Activated CD4-positive, CD25-positive, alpha-beta regulatory T cell treated with anti-CD3 and anti-CD28 coated beads, Interleukin-2, amount 50 U/mL, for 24 hours (primary cell): ENCODE results near the gene TMEM245.

Source experiments
- ATAC-seq, 2 donors: fragments of 150-1000 bp; cut with Tn5 transposase; one replicate each; pipeline ENCODE4 v1.10.0; 2021; ENCODE audit warnings: mild to moderate bottlenecking in 1 of 2, moderate library complexity in 1 of 2

Gene TMEM245

GRCh38 chr9:109020581-109021511 lies 98.9 kb downstream of the TMEM245 start:
- no peak for ATAC-seq

DNA sequence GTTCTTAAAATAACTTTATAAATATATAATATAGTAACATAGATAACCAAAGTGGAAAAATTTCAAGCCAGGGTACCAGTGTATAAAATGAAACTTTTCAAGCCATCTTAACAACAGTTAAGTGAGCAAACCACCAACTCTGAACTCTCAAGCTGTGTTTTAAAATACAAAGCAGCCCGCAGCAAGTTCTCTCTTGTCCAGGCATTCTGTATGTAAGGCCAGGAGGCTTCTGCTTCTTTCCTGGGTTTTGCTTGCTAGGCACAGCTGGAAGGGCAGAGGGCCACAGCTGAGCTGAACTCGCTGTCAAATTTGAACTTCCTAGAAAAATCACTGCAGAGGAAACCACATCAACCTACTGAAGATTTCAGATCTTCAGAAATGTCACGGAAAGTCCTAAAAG lies 99.6 kb downstream of the TMEM245 start:
- ATAC-seq: no peak

DNA sequence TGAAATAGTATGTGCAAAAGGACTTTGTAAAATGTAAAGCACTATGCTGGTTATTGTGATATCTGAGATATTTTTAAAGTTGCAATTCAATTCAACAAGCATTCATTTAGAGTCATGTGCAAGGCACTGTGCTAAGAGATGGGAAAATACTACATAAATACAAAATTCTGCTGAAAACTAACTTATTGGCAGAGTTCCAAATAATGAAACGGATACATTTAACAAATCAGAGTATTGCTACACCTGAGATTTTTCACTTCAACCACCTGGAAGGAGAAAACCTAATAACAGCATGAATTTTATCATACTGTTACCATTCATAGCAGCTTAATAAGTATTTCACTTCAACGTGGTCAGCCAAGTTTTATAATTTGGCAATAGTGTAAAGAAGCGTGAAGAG lies 100.3 kb downstream of the TMEM245 start:
- no peak for ATAC-seq

DNA sequence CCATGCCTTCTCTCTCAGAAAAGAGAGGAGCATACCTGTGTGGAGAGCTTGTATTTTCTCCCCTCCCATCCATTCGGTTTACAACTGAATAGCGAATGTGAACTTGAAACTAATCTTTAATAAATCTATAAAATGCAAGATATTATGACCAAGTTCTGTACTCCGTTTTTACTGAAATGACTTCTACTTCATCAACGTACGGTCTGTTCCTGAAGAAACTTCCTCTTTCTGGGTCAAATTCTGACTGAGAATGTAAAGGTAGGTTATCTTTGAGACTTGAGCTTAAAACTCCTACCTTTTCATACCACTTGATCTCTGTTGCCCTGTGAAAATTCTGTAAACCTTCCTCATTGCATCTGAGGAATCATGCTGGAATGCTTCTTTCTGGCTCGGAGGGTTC lies 102.3 kb downstream of the TMEM245 start:
- ATAC-seq: no peak

DNA sequence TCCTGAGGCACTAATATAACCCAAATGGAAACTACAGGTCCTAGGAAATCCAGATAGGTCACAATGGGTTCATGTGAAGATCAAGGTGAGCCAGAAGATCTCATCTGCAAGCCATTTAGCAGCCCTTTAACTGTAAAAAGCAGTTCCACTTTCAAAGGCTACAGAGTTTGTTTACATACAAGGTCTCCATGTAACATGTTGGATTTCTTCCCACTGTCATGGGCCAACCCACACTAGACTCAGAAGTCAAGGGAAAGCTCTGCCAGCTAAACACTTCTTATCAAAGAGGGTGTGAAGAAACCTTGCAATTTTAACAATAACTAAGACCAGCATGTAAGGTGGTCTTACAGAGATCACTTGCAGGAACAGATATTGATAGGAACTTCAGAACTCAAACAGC lies 102.7 kb downstream of the TMEM245 start:
- ATAC-seq: no peak

DNA sequence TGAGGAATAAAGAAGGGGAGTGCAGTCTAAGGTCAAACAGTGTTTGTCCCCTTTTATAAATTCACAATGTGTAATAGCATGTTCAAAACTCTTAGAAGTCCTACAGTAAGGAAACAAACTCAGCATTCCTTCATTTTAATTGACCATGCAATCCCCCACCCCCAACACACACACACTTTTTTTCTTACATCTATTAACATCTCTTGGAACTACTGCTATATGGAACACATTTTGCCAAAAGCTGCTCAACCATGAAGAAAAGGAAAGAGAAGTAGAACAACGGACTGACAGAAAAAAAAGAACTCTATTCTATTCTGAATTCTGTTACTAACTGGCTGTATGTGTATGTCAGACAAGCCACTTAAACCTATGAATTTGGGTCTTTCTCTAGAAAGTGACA lies 103.6 kb downstream of the TMEM245 start:
- no peak for ATAC-seq

DNA sequence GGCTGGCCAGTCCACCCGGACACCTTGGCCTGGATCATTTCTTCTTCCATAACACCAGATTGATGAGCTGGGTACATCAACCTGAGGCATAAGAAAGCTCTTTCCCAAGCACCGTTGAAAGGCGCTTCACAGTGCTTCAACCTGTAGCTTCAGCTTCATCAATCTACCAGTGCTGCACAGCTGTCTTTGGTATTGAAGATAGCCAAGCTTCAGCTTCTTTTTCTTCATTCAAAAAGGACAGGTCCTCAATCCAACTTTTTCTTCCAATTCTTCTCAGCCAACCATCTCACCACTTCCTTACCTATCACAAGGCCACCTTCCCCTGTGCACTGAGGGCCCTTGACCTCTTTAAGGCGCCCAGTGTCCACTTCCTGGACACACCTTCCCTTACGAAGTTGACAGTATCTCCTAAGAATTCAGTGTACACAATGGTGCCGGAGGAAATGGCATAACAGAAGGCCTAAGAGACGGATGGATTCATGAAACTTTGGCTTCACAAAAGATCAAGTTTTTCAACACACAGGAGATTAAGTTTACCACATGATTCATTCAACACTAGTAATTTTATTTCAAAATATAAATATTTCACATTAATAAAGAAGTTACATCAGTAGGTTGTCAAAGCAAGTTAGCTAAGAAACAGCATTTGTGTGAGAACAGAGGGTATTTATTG lies 105.0 kb downstream of the TMEM245 start:
- no peak for ATAC-seq

DNA sequence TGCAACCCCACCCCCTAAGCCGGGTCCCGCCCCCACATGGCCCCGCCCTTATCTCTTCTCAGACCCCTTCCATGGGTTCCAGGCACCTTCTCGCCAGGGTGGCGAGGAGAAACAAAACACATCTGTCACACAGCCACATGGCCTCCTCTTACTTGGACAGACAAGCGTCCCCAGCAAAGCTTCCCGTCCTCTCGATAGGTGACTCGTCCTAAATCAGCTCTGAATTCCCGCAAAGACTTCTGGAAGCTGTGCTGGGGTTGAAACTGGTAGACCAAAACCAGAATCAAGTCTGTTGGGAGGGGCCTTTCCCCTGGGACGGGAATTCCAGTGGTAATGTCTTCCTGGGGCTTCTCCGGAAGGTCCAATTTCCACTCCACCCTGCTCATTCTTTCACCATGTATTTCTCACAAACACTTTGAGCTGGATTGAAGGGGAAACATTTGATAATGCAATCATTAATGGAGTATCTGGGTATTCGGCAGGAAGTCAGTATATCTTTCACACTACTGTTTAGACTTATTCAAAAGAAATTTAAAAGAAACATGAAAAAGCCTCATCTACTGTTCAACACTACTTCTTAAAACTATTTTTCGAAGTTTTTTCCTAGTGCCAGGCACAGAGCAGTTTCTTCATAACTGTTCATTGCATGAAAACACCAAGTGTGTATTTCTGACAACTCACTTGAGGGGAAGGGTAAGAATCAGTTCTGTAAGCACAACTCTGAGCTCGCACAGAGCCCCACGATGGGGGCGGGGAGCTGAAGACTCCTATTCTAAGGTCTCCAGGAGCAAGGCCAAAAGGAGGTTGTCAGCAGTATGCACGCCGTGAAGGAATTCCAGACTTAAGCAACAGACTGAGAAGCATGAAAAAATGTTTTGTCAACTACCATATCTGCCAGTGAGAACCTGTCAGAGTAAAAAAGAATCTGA lies 105.8 kb downstream of the TMEM245 start:
- ATAC-seq: no peak

GRCh38 chr9:109012876-109013678 lies 106.7 kb downstream of the TMEM245 start, which contains the start of gene CTNNAL1:
Gene CTNNAL1 (minus strand): TSS chr9:109013499. CDS start chr9:109013442, 57 bp downstream.
- peak; percentile 72 to 79 for ATAC-seq

- ATAC-seq: peak; percentile 43 to 54
Observed at GRCh38 chr9:109012009-109012875, 107.5 kb downstream of the TMEM245 start.

GRCh38 chr9:109011231-109011671 lies 108.5 kb downstream of the TMEM245 start:
- ATAC-seq: no peak

DNA sequence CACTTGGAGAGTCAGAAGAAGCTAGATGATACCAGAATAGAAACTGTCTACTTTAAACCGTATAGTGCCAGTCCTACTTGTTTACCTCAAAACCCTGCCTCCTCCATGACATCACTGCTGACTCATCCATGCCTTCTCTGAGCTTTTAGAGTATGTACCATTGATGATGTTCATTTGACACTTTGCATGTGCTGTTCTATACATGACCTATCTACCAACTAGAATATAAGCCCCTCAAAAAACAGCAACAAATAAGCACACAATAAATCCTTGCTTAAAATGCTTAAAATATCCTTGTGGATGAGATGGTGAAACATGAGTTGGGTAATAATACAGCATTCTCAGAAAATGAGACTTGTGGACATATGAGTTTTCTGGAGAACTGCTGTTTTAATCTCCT lies 109.0 kb downstream of the TMEM245 start:
- ATAC-seq: peak; percentile 53 to 66

GRCh38 chr9:109005678-109006077 lies 114.1 kb downstream of the TMEM245 start:
- ATAC-seq: no peak

DNA sequence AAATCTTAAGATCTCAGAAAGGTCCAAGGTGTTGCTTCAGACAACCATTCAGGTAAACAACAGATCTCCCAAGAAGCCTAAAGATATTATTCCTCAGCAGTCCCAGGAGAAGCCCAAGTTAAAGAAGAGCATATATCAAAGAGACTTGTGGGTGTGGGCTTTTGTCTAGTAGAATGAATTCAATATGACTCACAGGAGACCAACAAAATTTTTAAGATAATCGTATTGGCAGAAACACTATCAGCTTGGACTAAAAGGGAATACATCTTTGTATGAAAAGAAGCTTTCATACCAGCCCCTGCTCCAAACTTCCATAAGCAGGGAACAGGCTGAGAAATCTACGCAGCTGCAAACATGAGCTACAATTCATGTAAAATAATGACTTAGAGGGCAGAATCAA lies 116.6 kb downstream of the TMEM245 start:
- ATAC-seq: no peak

DNA sequence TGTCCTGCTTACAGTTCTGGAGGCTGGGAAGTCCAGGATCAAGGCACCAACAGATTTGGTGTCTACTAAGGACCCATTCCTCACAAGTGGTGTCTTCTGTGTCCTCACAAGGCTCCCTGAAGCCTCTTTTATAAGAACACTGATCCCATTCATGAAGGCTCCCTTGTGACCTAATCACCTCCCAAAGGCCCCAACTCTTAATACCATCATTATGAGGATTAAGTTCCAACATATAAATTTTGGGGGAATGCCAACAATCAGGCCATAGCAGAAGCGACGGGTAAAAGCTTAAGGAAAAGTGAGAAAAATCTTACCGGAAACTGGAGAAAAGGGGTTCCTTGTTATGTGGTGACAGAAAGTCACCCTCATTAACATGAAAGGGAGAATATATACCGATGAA lies 117.6 kb downstream of the TMEM245 start:
- no peak for ATAC-seq

GRCh38 chr9:109001275-109001676 lies 118.5 kb downstream of the TMEM245 start:
- peak; percentile 28 to 51 for ATAC-seq

GRCh38 chr9:108997112-108997511 lies 122.6 kb downstream of the TMEM245 start:
- no peak for ATAC-seq

- ATAC-seq: no peak
Observed at GRCh38 chr9:108996643-108997042, 123.1 kb downstream of the TMEM245 start.

- ATAC-seq: no peak
Observed at GRCh38 chr9:108994695-108995094, 125.1 kb downstream of the TMEM245 start.

- ATAC-seq: no peak
Observed at GRCh38 chr9:108991479-108991878, 128.3 kb downstream of the TMEM245 start.

DNA sequence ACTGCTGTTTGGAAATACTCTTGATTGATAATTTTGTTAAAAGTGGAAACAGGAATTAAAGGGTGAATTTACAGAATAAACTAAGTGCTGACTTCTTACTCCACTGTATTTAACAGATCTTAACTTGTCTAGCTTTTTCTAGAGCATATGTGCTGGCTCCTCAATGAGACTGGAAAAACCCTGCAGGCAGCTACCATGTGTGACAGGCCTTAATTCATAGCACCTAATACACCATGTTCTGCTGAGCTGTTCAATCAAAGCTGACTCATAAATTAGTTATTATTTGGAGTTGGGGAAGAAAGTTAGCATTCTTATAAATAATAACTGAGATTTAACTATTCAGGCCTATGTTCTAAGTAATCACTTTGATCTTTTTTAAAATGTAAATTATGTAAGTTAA lies 135.9 kb downstream of the TMEM245 start:
- no peak for ATAC-seq
